ENCODE measurements around the gene SAFB.

DNA sequence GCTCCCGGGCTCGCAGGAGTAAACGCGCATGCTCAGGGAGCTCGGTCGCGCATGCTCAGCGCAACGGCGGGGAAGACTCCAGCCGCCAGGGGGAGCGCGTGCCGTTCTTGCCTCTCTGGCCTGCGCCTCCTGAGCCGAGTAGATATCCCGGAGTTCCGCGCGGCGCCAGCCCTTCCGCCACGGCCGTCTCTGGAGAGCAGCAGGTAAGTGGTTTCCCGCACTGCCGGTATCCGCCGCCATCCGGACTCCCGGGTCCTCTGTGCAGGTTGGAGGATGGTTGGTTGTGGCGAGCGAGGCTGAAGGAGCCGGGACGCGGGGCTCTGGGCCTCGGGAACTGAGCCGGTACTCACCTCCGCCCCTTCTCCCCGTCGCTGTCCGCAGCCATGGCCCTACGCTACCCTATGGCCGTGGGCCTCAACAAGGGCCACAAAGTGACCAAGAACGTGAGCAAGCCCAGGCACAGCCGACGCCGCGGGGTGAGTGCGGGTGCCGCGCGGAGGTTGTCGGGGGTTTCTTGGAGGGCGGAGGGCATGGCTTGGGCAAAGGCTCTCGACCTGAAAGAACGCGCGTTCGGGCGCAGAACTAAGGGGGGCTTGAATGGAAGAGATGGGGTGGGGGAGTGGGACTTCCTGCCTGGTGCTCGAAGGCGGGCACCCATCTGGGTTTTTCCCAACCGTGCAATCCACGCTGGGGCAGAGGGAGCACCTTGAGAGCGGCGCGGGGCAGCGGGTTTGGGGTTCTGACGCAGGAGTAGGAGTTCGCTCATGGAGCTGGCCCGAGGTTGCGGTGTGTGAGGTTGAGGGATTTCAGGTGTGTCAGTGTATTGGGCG, 67.5 kb downstream of the SAFB start, which contains the start of gene RPL36:
- TF ChIP-seq, protein P1, sequence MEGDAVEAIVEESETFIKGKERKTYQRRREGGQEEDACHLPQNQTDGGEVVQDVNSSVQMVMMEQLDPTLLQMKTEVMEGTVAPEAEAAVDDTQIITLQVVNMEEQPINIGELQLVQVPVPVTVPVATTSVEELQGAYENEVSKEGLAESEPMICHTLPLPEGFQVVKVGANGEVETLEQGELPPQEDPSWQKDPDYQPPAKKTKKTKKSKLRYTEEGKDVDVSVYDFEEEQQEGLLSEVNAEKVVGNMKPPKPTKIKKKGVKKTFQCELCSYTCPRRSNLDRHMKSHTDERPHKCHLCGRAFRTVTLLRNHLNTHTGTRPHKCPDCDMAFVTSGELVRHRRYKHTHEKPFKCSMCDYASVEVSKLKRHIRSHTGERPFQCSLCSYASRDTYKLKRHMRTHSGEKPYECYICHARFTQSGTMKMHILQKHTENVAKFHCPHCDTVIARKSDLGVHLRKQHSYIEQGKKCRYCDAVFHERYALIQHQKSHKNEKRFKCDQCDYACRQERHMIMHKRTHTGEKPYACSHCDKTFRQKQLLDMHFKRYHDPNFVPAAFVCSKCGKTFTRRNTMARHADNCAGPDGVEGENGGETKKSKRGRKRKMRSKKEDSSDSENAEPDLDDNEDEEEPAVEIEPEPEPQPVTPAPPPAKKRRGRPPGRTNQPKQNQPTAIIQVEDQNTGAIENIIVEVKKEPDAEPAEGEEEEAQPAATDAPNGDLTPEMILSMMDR (IDR thresholded peaks at IDR 0.05): peak; percentile 91 to 100 (median 99)
- peak; percentile 91 to 99 (median 98) for TF ChIP-seq POLR2A (IDR thresholded peaks at IDR 0.05)

Data from body of pancreas (tissue), 4 donors.